Suprapubic skin (tissue), 4 donors: ENCODE data around the gene ADGRF3. TPM values are rescaled to one million over a fixed set of nuclear protein-coding genes. Genes with fewer than 3 reads are reported as not detected.

Source experiments
- DNase-seq, 2 donors: peaks; one replicate each; pipeline ENCODE4 v3.0.0-alpha.2; 2019; ENCODE audit warnings: low spot score in 2 of 2
- H3K27ac ChIP-seq: fragments of 200-600 bp; sonication (generic); one replicate; pipeline ENCODE4 v1.5.1; 2019
- H3K27me3 ChIP-seq: fragments of 200-600 bp; sonication (generic); one replicate; pipeline ENCODE4 v1.5.1; 2019
- H3K36me3 ChIP-seq: fragments of 200-600 bp; sonication (generic); one replicate; pipeline ENCODE4 v1.5.1; 2019
- H3K4me1 ChIP-seq: fragments of 200-600 bp; sonication (generic); one replicate; pipeline ENCODE4 v1.5.1; 2019
- H3K4me3 ChIP-seq: fragments of 200-600 bp; sonication (generic); one replicate; pipeline ENCODE4 v1.5.1; 2019; ENCODE audit warnings: mild to moderate bottlenecking
- H3K9me3 ChIP-seq: fragments of 200-600 bp; sonication (generic); one replicate; pipeline ENCODE4 v1.5.1; 2019
- CTCF ChIP-seq, 2 donors: fragments of 200-600 bp in 1 of 2; fragments of 450-650 bp in 1 of 2; sonication (generic) in 1 of 2; IDR thresholded peaks; one replicate each; pipeline ENCODE4 v1.5.1; 2016 to 2019; ENCODE audit warnings: antibody characterized with exemption in 2 of 2, mild to moderate bottlenecking in 1 of 2, moderate library complexity in 1 of 2
- EP300 ChIP-seq: sonication (generic); formaldehyde crosslinking; IDR thresholded peaks from one replicate; pipeline ENCODE4 v1.6.1; 2017; ENCODE audit warnings: antibody characterized with exemption
- POLR2A ChIP-seq, 2 donors: fragments of 450-650 bp; IDR thresholded peaks; one replicate each; pipeline ENCODE4 v1.6.1; 2017; ENCODE audit warnings: antibody characterized with exemption in 2 of 2, mild to moderate bottlenecking in 2 of 2, moderate library complexity in 2 of 2
- POLR2AphosphoS5 ChIP-seq, 3 donors: sonication (generic); formaldehyde crosslinking; IDR thresholded peaks; one replicate each; pipeline ENCODE4 v1.6.1; 2017; ENCODE audit warnings: antibody characterized with exemption in 3 of 3
- WGBS: methylation state at CpG from one replicate; pipeline ENCODE4 v1.1.5; 2018; 5-methylcytosine and 5-hydroxymethylcytosine counted together
- total RNA-seq, 4 donors: library from RNA; depleted of rRNA; stranded (reverse); fragments of >200 nt; gene quantifications; one replicate each; pipeline ENCODE4 v1.1.0, GENCODE V29; 2016

Gene ADGRF3
- total RNA-seq, 4 donors from 2014 or later: 0.19 to 0.48 (median 0.21) TPM; not detected in 1

GRCh38 chr2:26347286-26347865 is 787 bp upstream of the ADGRF3 start:
- peak overlapping the region; percentile 89 for H3K27ac ChIP-seq
- no peaks in the 10 kb centered on the region for H3K9me3 ChIP-seq
- no peak for DNase-seq
- 20% methylated on average over 5 of the region's 5 CpGs for WGBS
- H3K27me3 ChIP-seq: no peaks in the 10 kb centered on the region
- peak overlapping the region; percentile 83 for H3K4me3 ChIP-seq
- H3K36me3 ChIP-seq: no peaks in the 10 kb centered on the region
- TF ChIP-seq POLR2AphosphoS5 (IDR thresholded peaks at IDR 0.05) (no peak), POLR2A (IDR thresholded peaks at IDR 0.05) (no peak), EP300 (no peak), CTCF (IDR thresholded peaks at IDR 0.05) (no peak)
- H3K4me1 ChIP-seq: peaks cover 34% of the 10 kb centered on the region

GRCh38 chr2:26345545-26346453 is 790 bp downstream of the ADGRF3 start, which contains the start of gene SELENOI:
Gene SELENOI, plus strand, starts transcription at chr2:26346143. Its CDS starts 90 bp downstream, at chr2:26346233.
- peaks cover 31% of the 10 kb centered on the region for H3K4me1 ChIP-seq
- TF ChIP-seq POLR2AphosphoS5 (IDR thresholded peaks at IDR 0.05) (peak; percentile 65 to 96 (median 87)), CTCF (IDR thresholded peaks at IDR 0.05) (no peak), POLR2A (IDR thresholded peaks at IDR 0.05) (peak; percentile 82 to 93)
- WGBS: 0% methylated on average over 31 of the region's 80 CpGs

GRCh38 chr2:26345283-26345544 is 1.4 kb downstream of the ADGRF3 start:
- under 1% methylated on average over 9 of the region's 9 CpGs for WGBS
- no peaks in the 10 kb centered on the region for H3K27me3 ChIP-seq
- no peak for DNase-seq
- peak overlapping the region; percentile 89 for H3K27ac ChIP-seq
- H3K36me3 ChIP-seq: no peaks in the 10 kb centered on the region
- H3K4me3 ChIP-seq: peak overlapping the region; percentile 83
- H3K4me1 ChIP-seq: peaks cover 31% of the 10 kb centered on the region
- no peaks in the 10 kb centered on the region for H3K9me3 ChIP-seq
- TF ChIP-seq EP300: no peak
- TF ChIP-seq POLR2AphosphoS5 (IDR thresholded peaks at IDR 0.05): no peak
- TF ChIP-seq POLR2A (IDR thresholded peaks at IDR 0.05): no peak
- TF ChIP-seq CTCF (IDR thresholded peaks at IDR 0.05): no peak

More at GRCh38 chr2:26345545-26346453, 790 bp downstream of the ADGRF3 start, which contains the start of gene SELENOI:
- no peaks in the 10 kb centered on the region for H3K9me3 ChIP-seq
- H3K27me3 ChIP-seq: no peaks in the 10 kb centered on the region
- H3K27ac ChIP-seq: peak within 1 kb of the TSS; percentile 89
- peak; percentile 99 for DNase-seq
- H3K4me3 ChIP-seq: peak within 1 kb of the TSS; percentile 83
- H3K36me3 ChIP-seq: no peaks in the 10 kb centered on the region

- Histone ChIP-seq H3K9me3 (no peaks in the 10 kb centered on the region), H3K4me3 (peak overlapping the region; percentile 83), H3K27ac (peak overlapping the region; percentile 89), H3K4me1 (peaks cover 31% of the 10 kb centered on the region), H3K36me3 (no peaks in the 10 kb centered on the region), H3K27me3 (no peaks in the 10 kb centered on the region)
- TF ChIP-seq EP300: no peak
- no peak for TF ChIP-seq POLR2A (IDR thresholded peaks at IDR 0.05)
- TF ChIP-seq POLR2AphosphoS5 (IDR thresholded peaks at IDR 0.05): no peak
- TF ChIP-seq CTCF (IDR thresholded peaks at IDR 0.05): no peak
- 36% methylated on average over 17 of the region's 17 CpGs for WGBS
- DNase-seq: no peak
These were observed 1.9 kb downstream of the ADGRF3 start for GRCh38 chr2:26344581-26345282.

GRCh38 chr2:26340831-26341230 is 5.8 kb downstream of the ADGRF3 start:
- H3K36me3 ChIP-seq: no peaks in the 10 kb centered on the region
- 65% methylated on average over 3 of the region's 3 CpGs for WGBS
- H3K4me1 ChIP-seq: peaks cover 12% of the 10 kb centered on the region
- no peaks in the 10 kb centered on the region for H3K9me3 ChIP-seq
- no peak for DNase-seq
- no peak overlapping the region for H3K27ac ChIP-seq
- no peaks in the 10 kb centered on the region for H3K27me3 ChIP-seq
- TF ChIP-seq EP300 (no peak), POLR2A (IDR thresholded peaks at IDR 0.05) (no peak), POLR2AphosphoS5 (IDR thresholded peaks at IDR 0.05) (no peak), CTCF (IDR thresholded peaks at IDR 0.05) (no peak)
- H3K4me3 ChIP-seq: no peak overlapping the region
